ENCODE measurements around the gene ANKRD55. TPM values are rescaled to one million over a fixed set of nuclear protein-coding genes. Genes with fewer than 3 reads are reported as not detected.
"Not testable (repeated sequence)": the region's sequence is repeated elsewhere in the genome, so short reads cannot be mapped to it uniquely, and the experiment has no call there.

ANKRD55 gene
- polyA plus RNA-seq, 1 donor from 2014 or later, result 1.5 TPM

- no peak overlapping the region for H3K4me3 Mint-ChIP-seq
- H3K4me1 Mint-ChIP-seq, result peaks cover 2 to 4% (median 3%) of the 10 kb centered on the region in 3 donors
- peaks cover 1% of the 10 kb centered on the region for H3K27me3 Mint-ChIP-seq
- H3K36me3 Mint-ChIP-seq, result no peaks in the 10 kb centered on the region
- no peak overlapping the region for H3K27ac Mint-ChIP-seq
- H3K9me3 Mint-ChIP-seq, result no peaks in the 10 kb centered on the region
Measured at GRCh38 chr5:56264417-56265025, 31.4 kb upstream of the ANKRD55 start.

- H3K27ac Mint-ChIP-seq, result no peak overlapping the region
- no peak overlapping the region for H3K4me3 Mint-ChIP-seq
- peaks cover 0 to 2% (median 2%) of the 10 kb centered on the region in 3 donors for H3K4me1 Mint-ChIP-seq
Measured at GRCh38 chr5:56262279-56262678, 29.1 kb upstream of the ANKRD55 start.

GRCh38 chr5:56259002-56259511 is 25.9 kb upstream of the ANKRD55 start:
- H3K36me3 Mint-ChIP-seq, result no peaks in the 10 kb centered on the region
- H3K27me3 Mint-ChIP-seq, result peaks cover 6% of the 10 kb centered on the region
- H3K4me3 Mint-ChIP-seq, result peak overlapping the region in 1 of 4 donors; percentile 52
- H3K4me1 Mint-ChIP-seq, result peaks cover 0 to 7% (median 0%) of the 10 kb centered on the region in 3 donors
- H3K27ac Mint-ChIP-seq, result no peak overlapping the region
- H3K9me3 Mint-ChIP-seq, result no peaks in the 10 kb centered on the region

More at GRCh38 chr5:56262279-56262678, 29.1 kb upstream of the ANKRD55 start:
- H3K27me3 Mint-ChIP-seq, result peaks cover 5% of the 10 kb centered on the region
- no peaks in the 10 kb centered on the region for H3K36me3 Mint-ChIP-seq
- no peaks in the 10 kb centered on the region for H3K9me3 Mint-ChIP-seq

- H3K9me3 Mint-ChIP-seq, H3K4me1 Mint-ChIP-seq, H3K27me3 Mint-ChIP-seq, H3K27ac Mint-ChIP-seq, H3K36me3 Mint-ChIP-seq, H3K4me3 Mint-ChIP-seq: not testable (repeated sequence)
Measured at GRCh38 chr5:56257763-56258529, 24.8 kb upstream of the ANKRD55 start.

- H3K36me3 Mint-ChIP-seq, result no peaks in the 10 kb centered on the region
- peaks cover 0 to 7% (median 0%) of the 10 kb centered on the region in 3 donors for H3K4me1 Mint-ChIP-seq
- no peak overlapping the region for H3K27ac Mint-ChIP-seq
- no peak overlapping the region for H3K4me3 Mint-ChIP-seq
- no peaks in the 10 kb centered on the region for H3K9me3 Mint-ChIP-seq
- H3K27me3 Mint-ChIP-seq, result peaks cover 6% of the 10 kb centered on the region
Measured at GRCh38 chr5:56257010-56257409, 23.9 kb upstream of the ANKRD55 start.

- no peak overlapping the region for H3K27ac Mint-ChIP-seq
- H3K9me3 Mint-ChIP-seq, result no peaks in the 10 kb centered on the region
- H3K4me3 Mint-ChIP-seq, result no peak overlapping the region
- peaks cover 0 to 7% (median 0%) of the 10 kb centered on the region in 3 donors for H3K4me1 Mint-ChIP-seq
- H3K36me3 Mint-ChIP-seq, result no peaks in the 10 kb centered on the region
- peaks cover 6% of the 10 kb centered on the region for H3K27me3 Mint-ChIP-seq
Measured at GRCh38 chr5:56255502-56255901, 22.4 kb upstream of the ANKRD55 start.

GRCh38 chr5:56253924-56254323 is 20.8 kb upstream of the ANKRD55 start:
- peaks cover 0 to 4% (median 3%) of the 10 kb centered on the region in 3 donors for H3K9me3 Mint-ChIP-seq
- peaks cover 0 to 7% (median 0%) of the 10 kb centered on the region in 3 donors for H3K4me1 Mint-ChIP-seq
- H3K27ac Mint-ChIP-seq, result no peak overlapping the region
- H3K4me3 Mint-ChIP-seq, result no peak overlapping the region
- peaks cover 8% of the 10 kb centered on the region for H3K27me3 Mint-ChIP-seq
- peaks cover under 1% of the 10 kb centered on the region for H3K36me3 Mint-ChIP-seq

GRCh38 chr5:56253126-56253525 is 20.0 kb upstream of the ANKRD55 start:
- no peak overlapping the region for H3K27ac Mint-ChIP-seq
- peaks cover 0 to 4% (median 4%) of the 10 kb centered on the region in 3 donors for H3K9me3 Mint-ChIP-seq
- peaks cover 2% of the 10 kb centered on the region for H3K36me3 Mint-ChIP-seq
- H3K27me3 Mint-ChIP-seq, result peaks cover 7% of the 10 kb centered on the region
- no peak overlapping the region for H3K4me3 Mint-ChIP-seq
- H3K4me1 Mint-ChIP-seq, result peaks cover 0 to 7% (median 0%) of the 10 kb centered on the region in 3 donors

GRCh38 chr5:56251918-56252553 is 18.9 kb upstream of the ANKRD55 start:
- Mint-ChIP-seq H3K4me1 (peaks cover 0 to 7% (median 0%) of the 10 kb centered on the region in 3 donors), H3K27me3 (peaks cover 5% of the 10 kb centered on the region), H3K27ac (no peak overlapping the region), H3K4me3 (no peak overlapping the region), H3K9me3 (peaks cover 0 to 4% (median 4%) of the 10 kb centered on the region in 3 donors), H3K36me3 (peaks cover 2% of the 10 kb centered on the region)

GRCh38 chr5:56251440-56251839 is 18.3 kb upstream of the ANKRD55 start:
- Mint-ChIP-seq H3K36me3 (peaks cover 2% of the 10 kb centered on the region), H3K27me3 (peaks cover 5% of the 10 kb centered on the region), H3K9me3 (peaks cover 0 to 4% (median 4%) of the 10 kb centered on the region in 3 donors), H3K27ac (no peak overlapping the region), H3K4me1 (peaks cover 0 to 7% (median 0%) of the 10 kb centered on the region in 3 donors), H3K4me3 (no peak overlapping the region)

- Mint-ChIP-seq H3K9me3 (peaks cover 0 to 4% (median 4%) of the 10 kb centered on the region in 3 donors), H3K4me1 (peaks cover 0 to under 1% (median 0%) of the 10 kb centered on the region in 3 donors), H3K27ac (no peak overlapping the region), H3K36me3 (peaks cover 2% of the 10 kb centered on the region), H3K27me3 (peaks cover 3% of the 10 kb centered on the region), H3K4me3 (no peak overlapping the region)
Measured at GRCh38 chr5:56250011-56250410, 16.9 kb upstream of the ANKRD55 start.

- H3K4me3 Mint-ChIP-seq, H3K9me3 Mint-ChIP-seq, H3K4me1 Mint-ChIP-seq, H3K27ac Mint-ChIP-seq, H3K27me3 Mint-ChIP-seq, H3K36me3 Mint-ChIP-seq: not testable (repeated sequence)
Measured at GRCh38 chr5:56249085-56249484, 16.0 kb upstream of the ANKRD55 start.

- H3K27me3 Mint-ChIP-seq, result peaks cover 3% of the 10 kb centered on the region
- H3K27ac Mint-ChIP-seq, result no peak overlapping the region
- H3K4me3 Mint-ChIP-seq, result no peak overlapping the region
- peaks cover 2% of the 10 kb centered on the region for H3K36me3 Mint-ChIP-seq
- H3K9me3 Mint-ChIP-seq, result peaks cover 3 to 6% (median 4%) of the 10 kb centered on the region in 3 donors
- no peaks in the 10 kb centered on the region for H3K4me1 Mint-ChIP-seq
Measured at GRCh38 chr5:56247592-56247991, 14.5 kb upstream of the ANKRD55 start.

- Mint-ChIP-seq H3K4me3 (no peak overlapping the region), H3K9me3 (peaks cover 4 to 6% (median 4%) of the 10 kb centered on the region in 3 donors), H3K27ac (no peak overlapping the region), H3K27me3 (peaks cover 3% of the 10 kb centered on the region), H3K36me3 (peaks cover 2% of the 10 kb centered on the region), H3K4me1 (no peaks in the 10 kb centered on the region)
Measured at GRCh38 chr5:56246769-56247168, 13.6 kb upstream of the ANKRD55 start.

- Mint-ChIP-seq H3K27me3 (peaks cover 3% of the 10 kb centered on the region), H3K36me3 (peaks cover 2% of the 10 kb centered on the region), H3K9me3 (peaks cover 4 to 15% (median 9%) of the 10 kb centered on the region in 3 donors), H3K27ac (no peak overlapping the region), H3K4me1 (no peaks in the 10 kb centered on the region), H3K4me3 (no peak overlapping the region)
Measured at GRCh38 chr5:56245481-56245880, 12.4 kb upstream of the ANKRD55 start.
